H9 (cell line): ENCODE measurements around the gene FHOD3. TPM values are rescaled to one million over a fixed set of nuclear protein-coding genes. Genes with fewer than 3 reads are reported as not detected.

Experiments
- DNase-seq: peaks from one replicate; pipeline ENCODE4 v3.0.0-alpha.2; 2017
- H2AFZ ChIP-seq: one replicate; pipeline ENCODE4 v1.6.1; 2013; ENCODE audit warnings: mild to moderate bottlenecking, low read length, control low read depth, moderate library complexity
- H2AK5ac ChIP-seq: 2 replicates; pipeline ENCODE4 v1.6.1; 2013; ENCODE audit warnings: low read length, control low read depth, mixed read lengths; ENCODE audit not compliant: insufficient read length
- H2BK120ac ChIP-seq: one replicate; pipeline ENCODE4 v1.6.1; 2013; ENCODE audit warnings: low read depth, mild to moderate bottlenecking, low read length, control low read depth, inconsistent platforms; ENCODE audit not compliant: poor library complexity, severe bottlenecking
- H2BK12ac ChIP-seq: 2 replicates; pipeline ENCODE4 v1.6.1; 2013; ENCODE audit warnings: low read length, control low read depth, mixed read lengths, low read depth; ENCODE audit not compliant: insufficient read length
- H2BK15ac ChIP-seq: 2 replicates; pipeline ENCODE4 v1.6.1; 2013; ENCODE audit warnings: low read depth, low read length, control low read depth
- H2BK20ac ChIP-seq: one replicate; pipeline ENCODE4 v1.6.1; 2013; ENCODE audit warnings: low read depth, mild to moderate bottlenecking, low read length, control low read depth, inconsistent platforms; ENCODE audit not compliant: poor library complexity, severe bottlenecking
- H2BK5ac ChIP-seq: 2 replicates; pipeline ENCODE4 v1.6.1; 2013; ENCODE audit warnings: low read length, control low read depth, mixed read lengths; ENCODE audit not compliant: insufficient read length
- H3K14ac ChIP-seq: 2 replicates; pipeline ENCODE4 v1.6.1; 2013; ENCODE audit warnings: low read length, control low read depth; ENCODE audit not compliant: insufficient read depth
- H3K18ac ChIP-seq: 2 replicates; pipeline ENCODE4 v1.6.1; 2013; ENCODE audit warnings: low read depth, mild to moderate bottlenecking, mixed read lengths, low read length, control low read depth; ENCODE audit not compliant: insufficient read length
- H3K23ac ChIP-seq: 2 replicates; pipeline ENCODE4 v1.6.1; 2013; ENCODE audit warnings: low read length, control low read depth, mixed read lengths, low read depth; ENCODE audit not compliant: insufficient read length
- H3K23me2 ChIP-seq: 2 replicates; pipeline ENCODE4 v1.6.1; 2013; ENCODE audit warnings: low read depth, mild to moderate bottlenecking, mixed read lengths, low read length, control low read depth; ENCODE audit not compliant: insufficient read length, poor library complexity, severe bottlenecking
- H3K27ac ChIP-seq: 2 replicates; pipeline ENCODE4 v1.5.1; 2013; ENCODE audit warnings: low read length, control low read depth, mixed read lengths, low read depth; ENCODE audit not compliant: insufficient read length
- H3K27me3 ChIP-seq: 2 replicates; pipeline ENCODE4 v1.6.1; 2013; ENCODE audit warnings: low read length, control low read depth, inconsistent platforms; ENCODE audit not compliant: insufficient read depth
- H3K4ac ChIP-seq: 2 replicates; pipeline ENCODE4 v1.6.1; 2013; ENCODE audit warnings: low read depth, mild to moderate bottlenecking, control low read depth, inconsistent platforms, low read length, moderate library complexity
- H3K4me1 ChIP-seq: 2 replicates; pipeline ENCODE4 v1.6.1; 2013; ENCODE audit warnings: low read length, control low read depth, inconsistent platforms; ENCODE audit not compliant: insufficient read depth
- H3K4me2 ChIP-seq: 2 replicates; pipeline ENCODE4 v1.6.1; 2013; ENCODE audit warnings: low read length, control low read depth, mixed read lengths; ENCODE audit not compliant: insufficient read length, insufficient read depth
- H3K56ac ChIP-seq: 2 replicates; pipeline ENCODE4 v1.6.1; 2013; ENCODE audit warnings: low read depth, mild to moderate bottlenecking, mixed read lengths, low read length, control low read depth; ENCODE audit not compliant: insufficient read length
- H3K79me1 ChIP-seq: 2 replicates; pipeline ENCODE4 v1.6.1; 2013; ENCODE audit warnings: low read depth, mild to moderate bottlenecking, moderate library complexity, low read length, control low read depth, inconsistent platforms; ENCODE audit not compliant: insufficient read depth, poor library complexity, severe bottlenecking
- H3K79me2 ChIP-seq: 2 replicates; pipeline ENCODE4 v1.6.1; 2013; ENCODE audit warnings: low read length, control low read depth, inconsistent platforms; ENCODE audit not compliant: insufficient read depth
- H3K9ac ChIP-seq: 2 replicates; pipeline ENCODE4 v1.6.1; 2013; ENCODE audit warnings: low read length, control low read depth, mixed read lengths; ENCODE audit not compliant: insufficient read length; ENCODE audit errors: extremely low read depth
- H3K9me3 ChIP-seq: one replicate; pipeline ENCODE4 v1.6.1; 2013; ENCODE audit warnings: low read depth, low read length, inconsistent platforms; ENCODE audit not compliant: control insufficient read depth
- H3T11ph ChIP-seq: one replicate; pipeline ENCODE4 v1.6.1; 2013; ENCODE audit warnings: mild to moderate bottlenecking, low read length, control low read depth, inconsistent platforms
- H4K20me1 ChIP-seq: one replicate; pipeline ENCODE4 v1.6.1; 2013; ENCODE audit not compliant: control insufficient read depth, insufficient read length, insufficient read depth
- H4K5ac ChIP-seq: 2 replicates; pipeline ENCODE4 v1.6.1; 2013; ENCODE audit warnings: low read depth, mild to moderate bottlenecking, mixed read lengths, low read length, control low read depth; ENCODE audit not compliant: insufficient read length
- H4K8ac ChIP-seq: replicated peaks from 2 replicates; pipeline ENCODE4 v1.6.1; 2013; ENCODE audit warnings: low read length, control low read depth, mixed read lengths, low read depth; ENCODE audit not compliant: insufficient read length
- H4K91ac ChIP-seq: 2 replicates; pipeline ENCODE4 v1.6.1; 2013; ENCODE audit warnings: low read depth, mild to moderate bottlenecking, moderate library complexity, mixed read lengths, low read length, control low read depth; ENCODE audit not compliant: insufficient read length
- H3K27ac Mint-ChIP-seq, 3 experiments: 2 replicates in 2 of 3; 3 replicates in 1 of 3; pipeline ENCODE4 v1.8.0; 2020 to 2021; ENCODE audit warnings: mixed read lengths in 3 of 3, mild to moderate bottlenecking in 1 of 3, moderate library complexity in 1 of 3
- H3K27me3 Mint-ChIP-seq: 2 replicates; pipeline ENCODE4 v1.8.0; 2021; ENCODE audit warnings: low read depth, mild to moderate bottlenecking, moderate library complexity, mixed read lengths
- H3K36me3 Mint-ChIP-seq, 3 experiments: 2 replicates in 2 of 3; 3 replicates in 1 of 3; pipeline ENCODE4 v1.8.0; 2020 to 2021; ENCODE audit warnings: low read depth in 3 of 3, mixed read lengths in 3 of 3; ENCODE audit not compliant: insufficient read depth in 1 of 3
- H3K4me1 Mint-ChIP-seq, 2 experiments: 2 replicates each; pipeline ENCODE4 v1.8.0; 2020; ENCODE audit warnings: mixed read lengths in 2 of 2
- H3K4me3 Mint-ChIP-seq, 2 experiments: 2 replicates in 1 of 2; 3 replicates in 1 of 2; pipeline ENCODE4 v1.8.0; 2020 to 2021; ENCODE audit warnings: mild to moderate bottlenecking in 2 of 2, mixed read lengths in 2 of 2, moderate library complexity in 1 of 2
- H3K9me3 Mint-ChIP-seq, 2 experiments: 2 replicates in 1 of 2; 3 replicates in 1 of 2; pipeline ENCODE4 v1.8.0; 2020; ENCODE audit warnings: mild to moderate bottlenecking in 2 of 2, mixed read lengths in 2 of 2, moderate library complexity in 1 of 2
- WGBS: extraction: QIAGEN DNeasy Blood & Tissue Kit; methylation state at CpG from one replicate; pipeline ENCODE4 v1.1.7; 2013; ENCODE audit warnings: missing lambda C conversion rate, low lambda C conversion rate, mixed read lengths; ENCODE audit not compliant: insufficient read length; ENCODE audit errors: extremely low coverage; 5-methylcytosine and 5-hydroxymethylcytosine counted together
- total RNA-seq: library from RNA; stranded (reverse); gene quantifications from 2 replicates; pipeline ENCODE4 v1.2.1, GENCODE V29; 2021
- TF ChIP-seq, protein P1 (sequence below): fragments of 200-600 bp; sonication (generic); conservative IDR thresholded peaks from 3 replicates; pipeline ENCODE4 v1.8.0; 2021; ENCODE audit warnings: antibody characterized with exemption, mild to moderate bottlenecking

Gene FHOD3
- total RNA-seq, 1 experiment from 2014 or later = 8.0 TPM

- Histone ChIP-seq H2AFZ (no peak overlapping the region), H3K23ac (no peak overlapping the region), H3K4me1 (no peaks in the 10 kb centered on the region), H2BK12ac (no peak overlapping the region), H2AK5ac (no peak overlapping the region), H2BK15ac (no peak overlapping the region), H3K14ac (no peak overlapping the region), H3K23me2 (no peaks in the 10 kb centered on the region), H3K79me1 (no peaks in the 10 kb centered on the region), H4K91ac (no peak overlapping the region), H3K9ac (no peak overlapping the region), H3T11ph (no peak overlapping the region), H3K56ac (no peak overlapping the region), H3K4ac (no peak overlapping the region), H3K18ac (no peak overlapping the region), H2BK5ac (no peak overlapping the region), H3K4me2 (no peak overlapping the region), H4K20me1 (no peaks in the 10 kb centered on the region), H3K79me2 (no peaks in the 10 kb centered on the region), H3K9me3 (no peaks in the 10 kb centered on the region), H3K27ac (no peak overlapping the region), H2BK120ac (no peak overlapping the region), H2BK20ac (no peak overlapping the region), H4K5ac (no peak overlapping the region), H3K27me3 (no peaks in the 10 kb centered on the region), H4K8ac (no peak overlapping the region)
- TF ChIP-seq, protein P1, sequence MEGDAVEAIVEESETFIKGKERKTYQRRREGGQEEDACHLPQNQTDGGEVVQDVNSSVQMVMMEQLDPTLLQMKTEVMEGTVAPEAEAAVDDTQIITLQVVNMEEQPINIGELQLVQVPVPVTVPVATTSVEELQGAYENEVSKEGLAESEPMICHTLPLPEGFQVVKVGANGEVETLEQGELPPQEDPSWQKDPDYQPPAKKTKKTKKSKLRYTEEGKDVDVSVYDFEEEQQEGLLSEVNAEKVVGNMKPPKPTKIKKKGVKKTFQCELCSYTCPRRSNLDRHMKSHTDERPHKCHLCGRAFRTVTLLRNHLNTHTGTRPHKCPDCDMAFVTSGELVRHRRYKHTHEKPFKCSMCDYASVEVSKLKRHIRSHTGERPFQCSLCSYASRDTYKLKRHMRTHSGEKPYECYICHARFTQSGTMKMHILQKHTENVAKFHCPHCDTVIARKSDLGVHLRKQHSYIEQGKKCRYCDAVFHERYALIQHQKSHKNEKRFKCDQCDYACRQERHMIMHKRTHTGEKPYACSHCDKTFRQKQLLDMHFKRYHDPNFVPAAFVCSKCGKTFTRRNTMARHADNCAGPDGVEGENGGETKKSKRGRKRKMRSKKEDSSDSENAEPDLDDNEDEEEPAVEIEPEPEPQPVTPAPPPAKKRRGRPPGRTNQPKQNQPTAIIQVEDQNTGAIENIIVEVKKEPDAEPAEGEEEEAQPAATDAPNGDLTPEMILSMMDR = no peak
- H3K4me3 Mint-ChIP-seq = no peak overlapping the region
- peaks cover 4 to 6% of the 10 kb centered on the region in 2 experiments; a peak in 3 of 5 replicates for H3K9me3 Mint-ChIP-seq
- peaks cover 16 to 17% of the 10 kb centered on the region in 2 experiments for H3K4me1 Mint-ChIP-seq
- DNase-seq = no peak
- H3K36me3 Mint-ChIP-seq = peaks cover 2 to 15% (median 13%) of the 10 kb centered on the region in 3 experiments; a peak in 5 of 7 replicates
- WGBS = no CpG with 5 or more reads among the region's 4 CpGs
- no peak overlapping the region for H3K27ac Mint-ChIP-seq
- no peaks in the 10 kb centered on the region for H3K27me3 Mint-ChIP-seq
These were observed 300.1 kb downstream of the FHOD3 start for GRCh38 chr18:36597636-36598035.
